ENCODE data around the gene SMCO2. TPM values are rescaled to one million over a fixed set of nuclear protein-coding genes. Genes with fewer than 3 reads are reported as not detected.
A peak's percentile ranks its signal among the peaks of the same experiment; 100 is the strongest.

Gene SMCO2
- total and polyA plus RNA-seq, 10 of the 15 experiments (the other 5 are each of a cell fraction or from before 2014, with no cell fraction given): 0.11 to 2.3 (median 0.67) TPM

GRCh38 chr12:27436768-27437167 lies 9.8 kb upstream of the SMCO2 start:
- no peak overlapping the region for H3K4me3 ChIP-seq
- in situ Hi-C loops (cut with MboI) (loop anchor here (25.0 kb wide), 1 partner anchor 226 kb away; no protein-coding TSS in a partner anchor), intact Hi-C loops (cut with micrococcal nuclease; ENCODE audit: unreplicated experiment) (no loop called here)
- peaks cover 16% of the 10 kb centered on the region for H3K4me1 ChIP-seq (ENCODE audit: control insufficient read depth, insufficient read depth, low read length)
- H2AFZ ChIP-seq (ENCODE audit: control insufficient read depth, low read depth, low read length): no peak overlapping the region
- WGBS (ENCODE audit: insufficient coverage, insufficient replicate concordance, low lambda C conversion rate, missing lambda C conversion rate): 92% methylated on average over 1 of the region's 1 CpG
- no peak overlapping the region for H3K27ac ChIP-seq (ENCODE audit: control insufficient read depth, insufficient read depth)
- no peak overlapping the region for H3K4me2 ChIP-seq (ENCODE audit: control insufficient read depth, insufficient read depth)
- no TSS peak for BruUV-seq (replicated peaks)
- ChIA-PET RAD21 (ENCODE audit: unreplicated experiment) (interaction anchor here (1.3 kb wide), 2 partner anchors 216 to 421 kb away, joined by 3 to 4 read pairs; no protein-coding TSS in a partner anchor), SMC1A (ENCODE audit: uncharacterized antibody, unreplicated experiment) (interaction anchor here (0.8 to 1.5 kb wide), 6 partner anchors 10 to 217 kb away, joined by 3 to 4 read pairs (median 3); no protein-coding TSS in a partner anchor), CTCF (interaction anchor here (0.6 to 3.9 kb wide), 10 partner anchors 8 to 270 kb away, joined by 3 to 21 read pairs (median 5); no protein-coding TSS in a partner anchor), POLR2A (no interaction called here)
- DNase-seq (ENCODE audit: low read depth, low spot score): no peak
- H3K79me2 ChIP-seq (ENCODE audit: control insufficient read depth, insufficient read depth, low read length): no peaks in the 10 kb centered on the region
- no peak for FAIRE-seq
- H4K20me1 ChIP-seq (ENCODE audit: control insufficient read depth, insufficient read depth): no peaks in the 10 kb centered on the region
- no peaks in the 10 kb centered on the region for H3K27me3 ChIP-seq (replicated peaks in 1 of 2; ENCODE audit: control insufficient read depth in 2 of 2, insufficient read depth in 2 of 2, low read length in 1 of 2)
- no peaks in the 10 kb centered on the region for H3K36me3 ChIP-seq (ENCODE audit: control insufficient read depth in 2 of 2, insufficient read depth in 2 of 2, low read length in 1 of 2)
- ATAC-seq: no peak
- H3K9ac ChIP-seq (ENCODE audit: control insufficient read depth, insufficient read depth, low read length): no peak overlapping the region
- H3K9me3 ChIP-seq (replicated peaks; ENCODE audit: control insufficient read depth, insufficient read depth, low read length): no peaks in the 10 kb centered on the region
- TF ChIP-seq RUNX3 (IDR thresholded peaks at IDR 0.05; ENCODE audit: low read length) (0 out of 2 replicates have a peak, but pooled peaks have one; percentile 8), EP300 (IDR thresholded peaks at IDR 0.05; ENCODE audit: borderline replicate concordance in 1 of 2, control insufficient read depth in 1 of 2, low read depth in 2 of 2, low read length in 2 of 2) (no peak)

GRCh38 chr12:27437839-27438238 lies 8.7 kb upstream of the SMCO2 start:
- ChIA-PET POLR2A (no interaction called here), RAD21 (ENCODE audit: unreplicated experiment) (no interaction called here), CTCF (interaction anchor here (1.4 to 3.9 kb wide), 3 partner anchors 9 to 215 kb away, joined by 4 to 21 read pairs (median 5); no protein-coding TSS in a partner anchor), SMC1A (ENCODE audit: uncharacterized antibody, unreplicated experiment) (interaction anchor here (1.1 kb wide), 2 partner anchors 53 to 215 kb away, joined by 3 read pairs; no protein-coding TSS in a partner anchor)
- peak; percentile 62 for ATAC-seq
- in situ Hi-C loops (cut with MboI) (loop anchor here (25.0 kb wide), 1 partner anchor 224 kb away; no protein-coding TSS in a partner anchor), intact Hi-C loops (cut with micrococcal nuclease; ENCODE audit: unreplicated experiment) (no loop called here)
- WGBS (ENCODE audit: insufficient coverage, insufficient replicate concordance, low lambda C conversion rate, missing lambda C conversion rate): 50% methylated on average over 2 of the region's 2 CpGs
- DNase-seq (ENCODE audit: low read depth, low spot score): no peak
- peaks cover 16% of the 10 kb centered on the region for H3K4me1 ChIP-seq (ENCODE audit: control insufficient read depth, insufficient read depth, low read length)
- peak; percentile 66 for FAIRE-seq
- H4K20me1 ChIP-seq (ENCODE audit: control insufficient read depth, insufficient read depth): no peaks in the 10 kb centered on the region
- H3K9ac ChIP-seq (ENCODE audit: control insufficient read depth, insufficient read depth, low read length): no peak overlapping the region
- H2AFZ ChIP-seq (ENCODE audit: control insufficient read depth, low read depth, low read length): no peak overlapping the region
- 0 out of 2 replicates have a peak, but pooled peaks have one; percentile 22 for TF ChIP-seq EED (IDR thresholded peaks at IDR 0.05; ENCODE audit: low read depth)
- TF ChIP-seq IKZF1 (conservative IDR thresholded peaks at IDR 0.05): 0 out of 2 replicates have a peak, but pooled peaks have one; percentile 29
- TF ChIP-seq BCLAF1 (IDR thresholded peaks at IDR 0.05): no peak
- TF ChIP-seq SREBF2 (IDR thresholded peaks at IDR 0.05; ENCODE audit: low read length): no peak
- TF ChIP-seq SPI1 (IDR thresholded peaks at IDR 0.05; ENCODE audit: borderline replicate concordance, insufficient read depth, low read depth, low read length): peak; percentile 86
- TF ChIP-seq RUNX3 (IDR thresholded peaks at IDR 0.05; ENCODE audit: low read length): 0 out of 2 replicates have a peak, but pooled peaks have one; percentile 24
- TF ChIP-seq IRF4 (IDR thresholded peaks at IDR 0.05; ENCODE audit: low read depth, low read length): 0 out of 2 replicates have a peak, but pooled peaks have one; percentile 46
- peak; percentile 32 to 49; a peak in 2 of 4 replicates for TF ChIP-seq IKZF2 (IDR thresholded peaks at IDR 0.05)
- no peak overlapping the region for H3K27ac ChIP-seq (ENCODE audit: control insufficient read depth, insufficient read depth)
- no peak overlapping the region for H3K4me2 ChIP-seq (ENCODE audit: control insufficient read depth, insufficient read depth)
- no peaks in the 10 kb centered on the region for H3K79me2 ChIP-seq (ENCODE audit: control insufficient read depth, insufficient read depth, low read length)
- H3K9me3 ChIP-seq (replicated peaks; ENCODE audit: control insufficient read depth, insufficient read depth, low read length): no peaks in the 10 kb centered on the region
- H3K4me3 ChIP-seq: no peak overlapping the region
- BruUV-seq (replicated peaks): no TSS peak
- no peaks in the 10 kb centered on the region for H3K36me3 ChIP-seq (ENCODE audit: control insufficient read depth in 2 of 2, insufficient read depth in 2 of 2, low read length in 1 of 2)
- no peaks in the 10 kb centered on the region for H3K27me3 ChIP-seq (replicated peaks in 1 of 2; ENCODE audit: control insufficient read depth in 2 of 2, insufficient read depth in 2 of 2, low read length in 1 of 2)

All from GM12878 (cell line).